SH-SY5Y (cell line): ENCODE data around the gene ACE.

Experiments used
- GATA2 ChIP-seq: IDR thresholded peaks from 2 replicates; pipeline ENCODE4 v1.6.1; 2011; ENCODE audit warnings: mild to moderate bottlenecking, low read depth, low read length
- GATA3 ChIP-seq: IDR thresholded peaks from 2 replicates; pipeline ENCODE4 v1.6.1; 2011; ENCODE audit warnings: low read depth, mild to moderate bottlenecking, low read length, moderate library complexity

ACE gene

DNA sequence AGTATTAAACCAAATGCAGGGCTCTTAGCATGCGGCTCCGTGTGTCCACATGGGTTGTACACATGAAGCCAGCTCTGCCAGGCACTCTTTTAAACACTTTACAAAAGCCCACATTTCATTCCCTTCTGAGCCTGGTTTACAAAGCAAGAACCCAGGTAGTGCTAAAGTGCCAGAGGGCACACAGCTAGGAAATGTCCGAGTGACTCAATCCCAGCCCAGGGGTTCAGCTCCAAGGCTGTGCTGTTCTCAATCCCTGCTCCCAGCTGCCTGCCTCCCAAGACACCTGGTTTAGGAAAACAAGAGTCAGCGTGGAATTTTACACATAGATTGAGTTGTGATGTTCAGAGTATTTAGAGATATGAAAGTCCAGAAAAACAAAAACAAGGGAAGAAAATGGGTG is 60.1 kb downstream of the ACE start:
- TF ChIP-seq GATA2 = no peak
- TF ChIP-seq GATA3 = no peak

DNA sequence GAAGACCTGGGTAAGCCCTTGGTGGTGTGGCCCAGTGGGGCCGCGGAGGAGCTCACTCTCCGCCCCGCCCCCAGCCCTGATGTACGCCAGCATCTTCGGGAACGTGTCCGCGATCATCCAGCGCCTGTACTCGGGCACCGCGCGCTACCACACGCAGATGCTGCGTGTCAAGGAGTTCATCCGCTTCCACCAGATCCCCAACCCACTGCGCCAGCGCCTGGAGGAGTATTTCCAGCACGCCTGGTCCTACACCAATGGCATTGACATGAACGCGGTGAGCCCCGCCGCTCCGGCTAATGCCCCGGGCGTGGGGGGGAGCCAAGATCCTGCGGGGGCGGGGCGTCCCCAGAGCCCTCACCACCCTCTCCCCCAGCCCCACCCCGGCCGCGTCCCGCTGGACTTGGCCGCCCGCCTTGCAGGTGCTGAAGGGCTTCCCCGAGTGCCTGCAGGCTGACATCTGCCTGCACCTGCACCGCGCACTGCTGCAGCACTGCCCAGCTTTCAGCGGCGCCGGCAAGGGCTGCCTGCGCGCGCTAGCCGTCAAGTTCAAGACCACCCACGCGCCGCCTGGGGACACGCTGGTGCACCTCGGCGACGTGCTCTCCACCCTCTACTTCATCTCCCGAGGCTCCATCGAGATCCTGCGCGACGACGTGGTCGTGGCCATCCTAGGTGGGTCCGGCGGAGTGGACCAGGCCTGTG is 61.3 kb downstream of the ACE start:
- TF ChIP-seq GATA3 (no peak), GATA2 (no peak)

DNA sequence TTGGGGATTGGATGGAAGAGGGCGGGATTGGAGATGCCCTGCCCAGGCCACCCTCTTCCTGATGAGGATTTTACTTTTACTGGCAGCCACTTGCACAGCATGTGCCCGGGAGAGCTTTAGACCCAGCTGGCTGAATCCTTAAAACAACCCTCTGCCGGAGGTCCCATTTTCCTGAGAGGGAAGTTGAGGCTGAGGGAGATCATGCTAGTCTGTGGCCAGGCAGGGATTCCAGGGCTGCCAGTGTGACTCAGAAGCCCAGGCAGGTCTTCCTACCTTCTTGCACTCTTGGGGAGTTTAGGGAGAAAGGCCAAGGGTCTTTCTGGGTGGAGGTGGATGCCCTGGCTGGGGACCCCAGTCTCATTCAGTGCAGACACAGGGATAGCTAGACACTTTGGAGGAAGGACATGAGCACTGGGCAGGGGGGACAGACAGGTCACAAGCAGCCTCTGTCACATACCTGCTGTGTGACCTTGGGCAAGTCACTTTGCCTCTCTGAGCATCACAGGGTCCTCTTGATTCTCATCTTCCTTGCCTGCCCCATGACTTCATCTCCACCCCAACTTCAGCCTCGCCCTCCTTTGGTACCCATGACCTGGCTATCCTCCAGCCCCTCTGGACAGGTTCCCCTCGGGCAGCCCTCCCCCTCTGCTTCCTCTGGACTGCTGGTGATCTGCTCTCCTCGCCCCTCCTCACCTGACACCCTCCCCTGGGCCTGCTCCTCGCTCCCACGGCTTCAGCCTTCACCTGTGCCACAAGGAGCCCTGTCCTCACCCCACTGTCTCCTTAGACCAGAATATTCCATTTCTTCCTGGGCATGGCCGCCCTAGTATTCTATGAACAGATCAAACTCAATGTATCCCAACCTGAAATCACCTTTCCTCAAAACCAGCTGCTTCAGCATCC is 62.1 kb downstream of the ACE start:
- no peak for TF ChIP-seq GATA3
- TF ChIP-seq GATA2 = no peak

DNA sequence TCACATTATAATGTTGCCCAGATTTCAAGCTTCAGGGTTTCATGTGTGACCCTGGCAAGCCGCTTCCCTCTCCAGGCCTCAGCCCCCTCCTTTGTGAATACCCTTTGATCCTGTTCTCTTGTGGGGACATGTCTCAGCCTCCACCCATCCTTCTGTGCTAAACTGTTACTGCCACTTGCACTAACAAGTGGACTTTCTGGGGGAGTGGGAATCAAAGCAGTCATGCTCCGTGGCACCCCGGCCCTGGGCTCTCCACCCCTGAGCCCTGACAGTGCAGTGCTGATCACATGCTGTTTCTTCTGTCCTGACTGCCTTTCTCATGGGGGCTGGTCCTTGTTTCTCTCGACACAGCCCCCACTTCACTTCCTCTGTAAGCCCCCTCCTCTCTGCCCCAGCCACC is 63.7 kb downstream of the ACE start:
- TF ChIP-seq GATA2 (no peak), GATA3 (no peak)

DNA sequence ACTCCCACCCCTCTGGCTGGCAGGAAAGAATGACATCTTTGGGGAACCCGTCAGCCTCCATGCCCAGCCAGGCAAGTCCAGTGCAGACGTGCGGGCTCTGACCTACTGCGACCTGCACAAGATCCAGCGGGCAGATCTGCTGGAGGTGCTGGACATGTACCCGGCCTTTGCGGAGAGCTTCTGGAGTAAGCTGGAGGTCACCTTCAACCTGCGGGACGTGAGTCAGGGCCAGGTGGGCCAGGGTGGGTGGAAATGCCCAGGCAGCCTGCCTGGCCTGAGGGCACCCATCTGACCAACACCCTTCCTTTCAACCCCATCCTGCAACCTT is 65.3 kb downstream of the ACE start:
- TF ChIP-seq GATA2 (no peak), GATA3 (no peak)

DNA sequence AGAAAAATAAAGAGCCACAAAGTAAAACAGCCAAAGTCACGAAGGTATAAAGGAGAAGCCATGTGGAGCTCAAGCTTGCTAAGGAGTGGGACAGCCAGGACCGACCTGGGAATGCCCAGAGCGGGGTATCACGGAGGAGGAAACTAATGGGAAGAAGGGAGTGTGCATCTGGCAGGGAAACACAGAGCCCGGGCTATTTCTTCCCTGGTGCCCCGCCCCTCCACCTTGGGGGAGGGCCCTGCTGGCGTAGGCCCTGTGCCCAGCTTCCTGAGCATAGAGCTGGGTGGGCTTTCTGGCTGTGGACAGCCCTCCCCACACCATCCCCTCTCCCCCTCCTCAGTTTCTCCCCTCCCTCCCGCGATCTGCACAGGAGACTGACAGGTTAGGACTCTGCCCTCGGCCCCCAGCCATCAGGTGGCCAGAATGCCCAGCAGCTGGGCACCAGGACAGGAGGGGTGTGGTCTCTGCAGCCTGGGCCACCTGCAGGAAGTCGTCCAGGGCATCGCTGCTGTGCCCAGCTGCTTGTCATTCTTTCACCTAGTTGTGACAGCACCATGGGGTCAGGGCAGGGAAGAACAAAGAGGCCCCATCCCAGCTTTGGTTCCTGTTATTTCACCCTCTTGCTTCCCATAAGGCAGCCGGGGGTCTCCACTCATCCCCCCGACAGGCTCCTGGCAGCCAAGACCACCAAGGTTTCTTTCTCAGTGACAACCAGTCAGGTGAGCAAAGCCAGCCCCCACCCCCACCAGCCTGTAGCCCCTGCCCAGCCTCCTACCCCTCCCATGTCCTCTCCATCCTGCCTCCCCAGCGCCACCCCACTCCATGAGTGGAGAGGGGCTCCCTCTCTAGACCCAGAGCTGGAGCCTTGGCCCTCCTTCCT is 66.3 kb downstream of the ACE start:
- TF ChIP-seq GATA2 (no peak), GATA3 (no peak)

DNA sequence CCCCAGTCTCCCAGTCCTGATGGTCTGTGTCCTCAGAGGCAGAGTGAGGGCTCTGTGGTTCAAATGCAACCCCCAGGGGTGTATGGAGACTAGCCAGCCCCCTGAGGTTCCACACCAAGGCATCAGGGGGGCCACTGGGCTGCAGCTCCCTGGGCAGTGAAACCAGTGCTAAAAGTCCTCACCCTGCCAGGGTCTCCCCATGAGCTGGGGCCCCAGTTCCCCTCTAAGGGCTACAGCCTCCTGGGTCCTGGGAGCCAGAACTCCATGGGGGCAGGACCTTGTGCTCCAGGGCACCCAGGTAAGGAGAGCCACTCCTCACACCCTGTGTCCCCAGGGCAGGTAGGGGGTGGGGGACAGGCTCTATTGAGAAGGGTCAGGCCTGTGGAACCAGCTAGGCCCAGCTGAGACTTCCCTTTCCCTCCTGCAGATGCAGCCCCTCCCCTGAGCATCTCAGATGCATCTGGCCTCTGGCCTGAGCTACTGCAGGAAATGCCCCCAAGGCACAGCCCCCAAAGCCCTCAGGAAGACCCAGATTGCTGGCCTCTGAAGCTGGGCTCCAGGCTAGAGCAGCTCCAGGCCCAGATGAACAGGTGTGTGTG is 67.1 kb downstream of the ACE start:
- TF ChIP-seq GATA3 (no peak), GATA2 (no peak)

DNA sequence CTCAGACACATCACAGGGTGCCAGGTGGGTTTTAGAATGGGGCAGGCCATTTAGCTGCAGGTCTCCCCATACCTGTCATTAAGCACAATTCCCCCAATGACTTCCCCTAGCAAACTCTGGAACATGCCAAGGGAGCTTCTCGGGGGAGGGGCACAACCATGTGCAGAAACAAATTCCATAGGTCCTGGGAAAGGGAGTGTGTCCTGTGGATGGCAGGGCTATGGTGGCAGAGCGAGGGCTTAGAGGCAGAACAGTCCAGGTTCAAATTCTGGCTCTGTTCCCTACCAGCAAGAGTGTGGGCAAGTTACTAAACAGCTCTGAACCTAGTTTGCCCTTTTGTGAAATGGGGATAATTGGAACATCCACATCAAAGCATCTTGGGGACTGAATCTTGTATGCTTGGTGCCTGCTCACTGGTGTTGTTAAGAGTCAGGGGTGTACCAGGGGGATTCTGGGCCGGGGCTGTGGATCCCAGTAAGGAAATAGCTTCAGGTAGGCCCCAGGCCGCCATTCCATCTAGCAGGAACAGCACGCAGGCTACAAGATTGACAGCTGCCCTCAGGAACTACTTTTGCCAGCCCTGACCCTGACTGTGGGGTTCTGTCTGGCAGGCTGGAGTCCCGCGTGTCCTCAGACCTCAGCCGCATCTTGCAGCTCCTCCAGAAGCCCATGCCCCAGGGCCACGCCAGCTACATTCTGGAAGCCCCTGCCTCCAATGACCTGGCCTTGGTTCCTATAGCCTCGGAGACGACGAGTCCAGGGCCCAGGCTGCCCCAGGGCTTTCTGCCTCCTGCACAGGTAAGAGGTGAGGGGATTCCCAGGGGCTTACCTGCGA is 67.8 kb downstream of the ACE start:
- no peak for TF ChIP-seq GATA2
- no peak for TF ChIP-seq GATA3

DNA sequence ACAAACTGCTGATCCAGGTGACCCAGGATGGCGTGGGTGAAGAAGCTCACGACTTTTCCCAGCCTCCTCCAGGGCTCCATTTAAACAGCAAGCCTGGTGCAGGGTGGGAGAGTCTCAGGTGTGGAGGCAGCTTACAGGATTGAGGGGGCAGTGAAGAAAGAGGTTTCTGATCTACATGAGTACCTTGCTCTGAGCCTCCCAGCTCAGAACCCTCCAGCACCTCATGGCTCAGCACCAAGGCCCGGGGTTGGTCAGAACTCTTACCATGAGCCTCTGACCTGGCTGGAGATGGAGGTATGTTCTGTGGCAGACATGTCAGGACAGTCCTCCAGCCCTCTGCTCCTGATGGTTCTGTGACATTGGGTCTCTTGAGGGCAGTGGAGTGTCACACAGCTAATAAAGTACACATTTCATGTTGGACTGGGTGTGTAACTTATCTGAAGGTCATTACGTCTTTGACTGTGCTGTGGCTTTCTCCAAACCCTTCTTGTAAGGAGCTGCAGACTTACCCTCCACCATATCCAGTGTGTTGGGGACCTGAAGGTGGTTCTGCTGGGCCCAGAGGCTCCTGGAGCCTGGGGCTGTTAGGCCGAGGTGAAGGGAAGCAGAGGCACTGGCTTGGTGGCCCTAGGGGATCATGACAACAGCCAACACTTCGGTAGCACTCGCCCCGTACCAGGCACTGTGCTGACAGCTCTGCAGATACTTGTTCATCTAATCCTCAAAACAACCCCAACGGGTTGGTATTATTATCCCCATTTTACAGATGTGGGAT is 69.6 kb downstream of the ACE start:
- no peak for TF ChIP-seq GATA2
- TF ChIP-seq GATA3 = no peak

DNA sequence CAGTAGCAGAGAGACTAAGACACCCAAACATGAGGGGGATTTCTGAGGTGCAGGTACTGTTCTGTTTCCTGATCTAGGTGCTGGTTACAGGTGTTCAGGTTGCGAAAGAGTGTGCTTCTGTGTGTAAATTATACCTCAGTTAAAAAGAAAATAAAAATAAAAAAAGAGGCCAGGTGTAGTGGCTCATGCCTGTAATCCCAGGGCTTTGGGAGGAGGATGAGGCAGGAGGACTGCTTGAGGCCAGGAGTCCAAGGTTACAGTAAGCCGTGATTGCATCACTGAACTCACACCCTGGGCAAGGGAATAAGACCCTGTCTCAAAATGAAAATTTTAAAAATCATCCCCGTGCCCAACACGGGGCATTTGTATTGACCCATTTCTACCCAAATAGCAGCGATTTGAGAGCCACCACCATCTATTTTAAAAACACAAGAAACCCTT is 70.2 kb downstream of the ACE start:
- TF ChIP-seq GATA2 = no peak
- TF ChIP-seq GATA3 = no peak
